CD4-positive, alpha-beta T cell treated with Interleukin-1 beta for 1 hour (primary cell): ENCODE measurements around the gene SPINK2.
A peak's percentile ranks its signal among the peaks of the same experiment; 100 is the strongest.

Source experiments
- DNase-seq, 2 donors: peaks; one replicate each; pipeline ENCODE4 v3.0.0-alpha.2; 2020 to 2022

Gene SPINK2

GRCh38 chr4:56799824-56800756 lies 21.4 kb downstream of the SPINK2 start:
- peak; percentile 84 to 85 for DNase-seq

GRCh38 chr4:56799161-56799759 lies 22.2 kb downstream of the SPINK2 start:
- no peak for DNase-seq

- no peak for DNase-seq
These were observed 25.3 kb downstream of the SPINK2 start for GRCh38 chr4:56796211-56796610.

GRCh38 chr4:56791316-56791715 lies 30.2 kb downstream of the SPINK2 start:
- DNase-seq = no peak

- DNase-seq = no peak
These were observed 30.8 kb downstream of the SPINK2 start for GRCh38 chr4:56790691-56791091.

GRCh38 chr4:56788081-56788480 lies 33.4 kb downstream of the SPINK2 start:
- DNase-seq = no peak

GRCh38 chr4:56787380-56787779 lies 34.1 kb downstream of the SPINK2 start:
- no peak for DNase-seq

- DNase-seq = no peak
These were observed 34.5 kb downstream of the SPINK2 start for GRCh38 chr4:56786955-56787354.

- no peak for DNase-seq
These were observed 37.5 kb downstream of the SPINK2 start for GRCh38 chr4:56783986-56784385.

GRCh38 chr4:56782019-56782418 lies 39.5 kb downstream of the SPINK2 start:
- DNase-seq = no peak

GRCh38 chr4:56773346-56773745 lies 48.2 kb downstream of the SPINK2 start:
- no peak for DNase-seq

GRCh38 chr4:56772134-56772533 lies 49.4 kb downstream of the SPINK2 start:
- DNase-seq = no peak

- DNase-seq = no peak
These were observed 52.7 kb downstream of the SPINK2 start for GRCh38 chr4:56768763-56769162.

- no peak for DNase-seq
These were observed 53.2 kb downstream of the SPINK2 start for GRCh38 chr4:56768316-56768715.

- no peak for DNase-seq
These were observed 53.9 kb downstream of the SPINK2 start for GRCh38 chr4:56767567-56767966.

GRCh38 chr4:56764775-56765174 lies 56.7 kb downstream of the SPINK2 start:
- DNase-seq = no peak

GRCh38 chr4:56764223-56764622 lies 57.3 kb downstream of the SPINK2 start:
- no peak for DNase-seq

- DNase-seq = peak; percentile 3 to 34
These were observed 58.8 kb downstream of the SPINK2 start for GRCh38 chr4:56762484-56763250.

- no peak for DNase-seq
These were observed 61.3 kb downstream of the SPINK2 start for GRCh38 chr4:56760183-56760582.
